MM.1S (cell line): Measurements from ENCODE around the gene ZFYVE28.

Experiments used
- CTCF ChIP-seq: fragments of 300-600 bp; sonication (generic); IDR thresholded peaks from 2 replicates; pipeline ENCODE4 v1.5.1; 2016; ENCODE audit warnings: antibody characterized with exemption, low read length, mixed read lengths
- EZH2 ChIP-seq: fragments of 300-600 bp; sonication (generic); optimal IDR thresholded peaks from 2 replicates; pipeline ENCODE3; 2017; ENCODE audit warnings: low read depth, mild to moderate bottlenecking, antibody characterized with exemption, low read length, mixed read lengths
- EZH2phosphoT487 ChIP-seq: fragments of 300-600 bp; sonication (generic); IDR thresholded peaks from 2 replicates; pipeline ENCODE4 v1.6.1; 2018; ENCODE audit warnings: antibody characterized with exemption, low read length

DNA sequence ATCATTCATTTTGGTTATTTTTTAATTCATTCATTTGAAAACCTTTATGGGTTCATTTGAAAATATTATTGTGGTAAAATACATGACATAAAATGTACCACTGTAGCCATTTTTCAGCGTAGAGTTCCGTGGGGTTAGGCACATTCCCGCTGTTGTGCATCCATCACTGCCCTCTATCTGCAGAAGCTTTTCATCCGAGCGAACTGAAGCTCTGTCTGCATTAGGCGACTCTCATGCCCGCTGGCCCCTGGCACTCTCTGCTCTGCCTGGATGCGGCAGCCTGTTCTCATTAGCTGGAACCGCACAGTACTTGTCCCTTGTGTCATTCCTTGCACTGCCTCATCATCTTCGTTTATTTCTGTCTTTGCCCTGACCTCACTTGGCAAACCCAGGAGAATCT lies 17.9 kb upstream of the ZFYVE28 start:
- no peak for TF ChIP-seq CTCF
- TF ChIP-seq EZH2phosphoT487, result no peak
- TF ChIP-seq EZH2, result no peak
